Suprapubic skin (tissue), 4 donors: ENCODE results near the gene TTBK2. TPM values are rescaled to one million over a fixed set of nuclear protein-coding genes. Genes with fewer than 3 reads are reported as not detected.

Source experiments
- DNase-seq, 2 donors: peaks; one replicate each; pipeline ENCODE4 v3.0.0-alpha.2; 2019; ENCODE audit warnings: low spot score in 2 of 2
- H3K27ac ChIP-seq: fragments of 200-600 bp; sonication (generic); one replicate; pipeline ENCODE4 v1.5.1; 2019
- H3K27me3 ChIP-seq: fragments of 200-600 bp; sonication (generic); one replicate; pipeline ENCODE4 v1.5.1; 2019
- H3K36me3 ChIP-seq: fragments of 200-600 bp; sonication (generic); one replicate; pipeline ENCODE4 v1.5.1; 2019
- H3K4me1 ChIP-seq: fragments of 200-600 bp; sonication (generic); one replicate; pipeline ENCODE4 v1.5.1; 2019
- H3K4me3 ChIP-seq: fragments of 200-600 bp; sonication (generic); one replicate; pipeline ENCODE4 v1.5.1; 2019; ENCODE audit warnings: mild to moderate bottlenecking
- H3K9me3 ChIP-seq: fragments of 200-600 bp; sonication (generic); one replicate; pipeline ENCODE4 v1.5.1; 2019
- CTCF ChIP-seq, 2 donors: fragments of 200-600 bp in 1 of 2; fragments of 450-650 bp in 1 of 2; sonication (generic) in 1 of 2; IDR thresholded peaks; one replicate each; pipeline ENCODE4 v1.5.1; 2016 to 2019; ENCODE audit warnings: antibody characterized with exemption in 2 of 2, mild to moderate bottlenecking in 1 of 2, moderate library complexity in 1 of 2
- EP300 ChIP-seq: sonication (generic); formaldehyde crosslinking; IDR thresholded peaks from one replicate; pipeline ENCODE4 v1.6.1; 2017; ENCODE audit warnings: antibody characterized with exemption
- POLR2A ChIP-seq, 2 donors: fragments of 450-650 bp; IDR thresholded peaks; one replicate each; pipeline ENCODE4 v1.6.1; 2017; ENCODE audit warnings: antibody characterized with exemption in 2 of 2, mild to moderate bottlenecking in 2 of 2, moderate library complexity in 2 of 2
- POLR2AphosphoS5 ChIP-seq, 3 donors: sonication (generic); formaldehyde crosslinking; IDR thresholded peaks; one replicate each; pipeline ENCODE4 v1.6.1; 2017; ENCODE audit warnings: antibody characterized with exemption in 3 of 3
- WGBS: methylation state at CpG from one replicate; pipeline ENCODE4 v1.1.5; 2018; 5-methylcytosine and 5-hydroxymethylcytosine counted together
- total RNA-seq, 4 donors: library from RNA; depleted of rRNA; stranded (reverse); fragments of >200 nt; gene quantifications; one replicate each; pipeline ENCODE4 v1.1.0, GENCODE V29; 2016

The TTBK2 gene
- total RNA-seq, 4 donors from 2014 or later = 10.5 to 20.6 (median 14.8) TPM

- Histone ChIP-seq H3K4me3 (no peak overlapping the region), H3K4me1 (no peaks in the 10 kb centered on the region), H3K27ac (no peak overlapping the region), H3K36me3 (peaks cover 29% of the 10 kb centered on the region), H3K27me3 (no peaks in the 10 kb centered on the region), H3K9me3 (no peaks in the 10 kb centered on the region)
- TF ChIP-seq POLR2AphosphoS5 (IDR thresholded peaks at IDR 0.05) (no peak), POLR2A (IDR thresholded peaks at IDR 0.05) (no peak), CTCF (IDR thresholded peaks at IDR 0.05) (no peak), EP300 (no peak)
- no peak for DNase-seq
- 77% methylated on average over 3 of the region's 3 CpGs for WGBS
Observed at GRCh38 chr15:42804739-42805138, 115.8 kb downstream of the TTBK2 start.

- H3K9me3 ChIP-seq = no peaks in the 10 kb centered on the region
Observed at GRCh38 chr15:42803436-42803835, 117.1 kb downstream of the TTBK2 start.

GRCh38 chr15:42802168-42802567 lies 118.4 kb downstream of the TTBK2 start:
- Histone ChIP-seq H3K4me3 (no peak overlapping the region), H3K36me3 (peaks cover 28% of the 10 kb centered on the region), H3K27me3 (no peaks in the 10 kb centered on the region), H3K9me3 (no peaks in the 10 kb centered on the region), H3K27ac (no peak overlapping the region), H3K4me1 (no peaks in the 10 kb centered on the region)
- 94% methylated on average over 8 of the region's 8 CpGs for WGBS
- TF ChIP-seq EP300 (no peak), POLR2AphosphoS5 (IDR thresholded peaks at IDR 0.05) (no peak), POLR2A (IDR thresholded peaks at IDR 0.05) (no peak), CTCF (IDR thresholded peaks at IDR 0.05) (no peak)
- DNase-seq = no peak

More at GRCh38 chr15:42803436-42803835, 117.1 kb downstream of the TTBK2 start:
- 97% methylated on average over 4 of the region's 4 CpGs for WGBS
- Histone ChIP-seq H3K27ac (no peak overlapping the region), H3K27me3 (no peaks in the 10 kb centered on the region), H3K4me3 (no peak overlapping the region), H3K36me3 (peaks cover 28% of the 10 kb centered on the region), H3K4me1 (no peaks in the 10 kb centered on the region)
- DNase-seq = no peak
- TF ChIP-seq POLR2AphosphoS5 (IDR thresholded peaks at IDR 0.05) (no peak), CTCF (IDR thresholded peaks at IDR 0.05) (no peak), POLR2A (IDR thresholded peaks at IDR 0.05) (no peak), EP300 (no peak)

- no peak overlapping the region for H3K4me3 ChIP-seq
- 85% methylated on average over 19 of the region's 22 CpGs for WGBS
- no peaks in the 10 kb centered on the region for H3K9me3 ChIP-seq
- H3K27me3 ChIP-seq = no peaks in the 10 kb centered on the region
- H3K36me3 ChIP-seq = peaks cover 28% of the 10 kb centered on the region
- H3K27ac ChIP-seq = no peak overlapping the region
- TF ChIP-seq EP300 (no peak), POLR2A (IDR thresholded peaks at IDR 0.05) (no peak)
- no peaks in the 10 kb centered on the region for H3K4me1 ChIP-seq
- no peak for DNase-seq
Observed at GRCh38 chr15:42800731-42801474, 119.7 kb downstream of the TTBK2 start.

GRCh38 chr15:42798802-42799201 lies 121.8 kb downstream of the TTBK2 start:
- H3K9me3 ChIP-seq = no peaks in the 10 kb centered on the region
- WGBS = 94% methylated on average over 11 of the region's 11 CpGs
- no peaks in the 10 kb centered on the region for H3K27me3 ChIP-seq

More at GRCh38 chr15:42798802-42799201, 121.8 kb downstream of the TTBK2 start:
- Histone ChIP-seq H3K27ac (no peak overlapping the region), H3K4me3 (no peak overlapping the region), H3K36me3 (peaks cover 29% of the 10 kb centered on the region), H3K4me1 (no peaks in the 10 kb centered on the region)
- no peak for TF ChIP-seq POLR2A (IDR thresholded peaks at IDR 0.05)
- no peak for TF ChIP-seq CTCF (IDR thresholded peaks at IDR 0.05)
- TF ChIP-seq POLR2AphosphoS5 (IDR thresholded peaks at IDR 0.05) = no peak
- no peak for TF ChIP-seq EP300
- no peak for DNase-seq
